Ascending aorta (tissue), 2 donors: Measurements from ENCODE around the gene MAMLD1. TPM values are rescaled to one million over a fixed set of nuclear protein-coding genes. Genes with fewer than 3 reads are reported as not detected.

Experiments
- DNase-seq, 2 donors: peaks; one replicate each; pipeline ENCODE4 v3.0.0-alpha.2; 2019; ENCODE audit warnings: low spot score in 2 of 2
- H3K27ac ChIP-seq, 2 donors: fragments of 200-600 bp; sonication (generic); one replicate each; pipeline ENCODE4 v1.5.1; 2016 to 2017; ENCODE audit warnings: mild to moderate bottlenecking in 1 of 2
- H3K27me3 ChIP-seq: fragments of 200-600 bp; sonication (generic); one replicate; pipeline ENCODE4 v1.5.1; 2017
- H3K36me3 ChIP-seq, 2 donors: fragments of 200-600 bp; sonication (generic); one replicate each; pipeline ENCODE4 v1.5.1; 2016
- H3K4me1 ChIP-seq, 2 donors: fragments of 200-600 bp; sonication (generic); one replicate each; pipeline ENCODE4 v1.5.1; 2016 to 2017; ENCODE audit warnings: mild to moderate bottlenecking in 1 of 2
- H3K4me3 ChIP-seq, 2 donors: fragments of 200-600 bp; sonication (generic); one replicate each; pipeline ENCODE4 v1.5.1; 2016 to 2017; ENCODE audit warnings: mild to moderate bottlenecking in 1 of 2
- H3K9me3 ChIP-seq, 2 donors: fragments of 200-600 bp; sonication (generic); one replicate each; pipeline ENCODE4 v1.5.1; 2016
- CTCF ChIP-seq, 3 experiments: fragments of 200-600 bp in 2 of 3; fragments of 450-650 bp in 1 of 3; sonication (generic) in 2 of 3; IDR thresholded peaks; one replicate each; pipeline ENCODE4 v1.5.1; 2016 to 2019; ENCODE audit warnings: antibody characterized with exemption in 3 of 3, mild to moderate bottlenecking in 1 of 3, moderate library complexity in 1 of 3
- intact Hi-C: fragments of 100-400 bp; cut with DNase I; formaldehyde crosslinking; loops from one replicate; pipeline ENCODE4 v1.15.1; 2023
- total RNA-seq: library from RNA; depleted of rRNA; stranded (reverse); fragments of >200 nt; gene quantifications from one replicate; pipeline ENCODE4 v1.1.0, GENCODE V29; 2016

The MAMLD1 gene
- total RNA-seq, 1 donor from 2014 or later: 15.4 TPM

GRCh38 chrX:150514462-150514861 is 151.3 kb downstream of the MAMLD1 start:
- intact Hi-C loops: loop anchor here (10.0 kb wide), 1 partner anchor 180 kb away; the partner anchor contains the start of gene MTMR1
- Histone ChIP-seq H3K36me3 (no peaks in the 10 kb centered on the region), H3K9me3 (no peaks in the 10 kb centered on the region), H3K27ac (no peak overlapping the region), H3K27me3 (no peaks in the 10 kb centered on the region), H3K4me3 (no peak overlapping the region), H3K4me1 (no peaks in the 10 kb centered on the region)
- no peak for DNase-seq
- TF ChIP-seq CTCF (IDR thresholded peaks at IDR 0.05): no peak

GRCh38 chrX:150515801-150516200 is 152.7 kb downstream of the MAMLD1 start:
- H3K27ac ChIP-seq: no peak overlapping the region
- H3K27me3 ChIP-seq: no peaks in the 10 kb centered on the region
- TF ChIP-seq CTCF (IDR thresholded peaks at IDR 0.05): no peak
- no peaks in the 10 kb centered on the region for H3K36me3 ChIP-seq
- H3K4me3 ChIP-seq: no peak overlapping the region
- intact Hi-C loops: loop anchor here (10.0 kb wide), 1 partner anchor 179 kb away; the partner anchor contains the start of gene MTMR1
- no peak for DNase-seq
- no peaks in the 10 kb centered on the region for H3K9me3 ChIP-seq
- no peaks in the 10 kb centered on the region for H3K4me1 ChIP-seq

GRCh38 chrX:150517303-150517910 is 154.3 kb downstream of the MAMLD1 start:
- Histone ChIP-seq H3K4me1 (no peaks in the 10 kb centered on the region), H3K4me3 (no peak overlapping the region), H3K9me3 (no peaks in the 10 kb centered on the region), H3K27me3 (no peaks in the 10 kb centered on the region), H3K27ac (no peak overlapping the region), H3K36me3 (no peaks in the 10 kb centered on the region)
- DNase-seq: no peak
- no peak for TF ChIP-seq CTCF (IDR thresholded peaks at IDR 0.05)
- intact Hi-C loops: loop anchor here (10.0 kb wide), 1 partner anchor 177 kb away; the partner anchor contains the start of gene MTMR1

GRCh38 chrX:150522494-150522893 is 159.4 kb downstream of the MAMLD1 start:
- TF ChIP-seq CTCF (IDR thresholded peaks at IDR 0.05): no peak
- no peak overlapping the region for H3K4me3 ChIP-seq
- DNase-seq: no peak

GRCh38 chrX:150525061-150525919 is 162.2 kb downstream of the MAMLD1 start:
- peak overlapping the region in 1 of 2 donors; percentile 7 for H3K27ac ChIP-seq

More at GRCh38 chrX:150522494-150522893, 159.4 kb downstream of the MAMLD1 start:
- Histone ChIP-seq H3K36me3 (no peaks in the 10 kb centered on the region), H3K4me1 (no peaks in the 10 kb centered on the region), H3K27me3 (no peaks in the 10 kb centered on the region), H3K9me3 (no peaks in the 10 kb centered on the region), H3K27ac (no peak overlapping the region)
- intact Hi-C loops: no loop called here

More at GRCh38 chrX:150525061-150525919, 162.2 kb downstream of the MAMLD1 start:
- DNase-seq: peak in 1 of 2 donors; percentile 72
- H3K9me3 ChIP-seq: no peaks in the 10 kb centered on the region
- TF ChIP-seq CTCF (IDR thresholded peaks at IDR 0.05): no peak
- no peaks in the 10 kb centered on the region for H3K27me3 ChIP-seq
- intact Hi-C loops: loop anchor here (2.0 kb wide), 1 partner anchor 22 kb away; no protein-coding TSS in a partner anchor
- H3K4me3 ChIP-seq: no peak overlapping the region
- no peaks in the 10 kb centered on the region for H3K36me3 ChIP-seq
- H3K4me1 ChIP-seq: no peaks in the 10 kb centered on the region
